GM18508 (cell line): ENCODE results near the gene SPRTN.

ENCODE experiments used
- ATAC-seq: cut with Tn5 transposase; IDR thresholded peaks from one replicate; pipeline ENCODE4 v1.9.1; 2021; ENCODE audit warnings: moderate number of reproducible peaks; ENCODE audit not compliant: insufficient read depth, unreplicated experiment

SPRTN gene

DNA sequence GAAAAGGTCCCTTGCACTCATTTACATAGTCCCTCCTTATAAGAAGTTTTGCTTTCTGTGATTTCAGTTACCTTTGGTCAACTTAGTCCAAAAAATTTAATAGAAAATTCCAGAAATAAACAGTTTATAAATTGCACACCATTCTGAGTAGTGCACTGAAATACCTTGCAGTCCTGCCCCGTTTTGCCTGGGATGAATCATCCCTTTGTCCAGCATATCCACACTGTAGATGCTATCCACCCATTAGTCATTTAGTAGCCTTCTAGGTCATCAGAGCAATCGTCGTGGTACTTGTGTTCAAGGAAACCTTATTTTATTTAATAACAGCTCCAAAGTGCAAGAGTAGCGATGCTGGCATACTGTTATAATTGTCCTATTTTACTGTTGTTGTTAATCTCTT, 38.0 kb downstream of the SPRTN start:
- no peak for ATAC-seq

DNA sequence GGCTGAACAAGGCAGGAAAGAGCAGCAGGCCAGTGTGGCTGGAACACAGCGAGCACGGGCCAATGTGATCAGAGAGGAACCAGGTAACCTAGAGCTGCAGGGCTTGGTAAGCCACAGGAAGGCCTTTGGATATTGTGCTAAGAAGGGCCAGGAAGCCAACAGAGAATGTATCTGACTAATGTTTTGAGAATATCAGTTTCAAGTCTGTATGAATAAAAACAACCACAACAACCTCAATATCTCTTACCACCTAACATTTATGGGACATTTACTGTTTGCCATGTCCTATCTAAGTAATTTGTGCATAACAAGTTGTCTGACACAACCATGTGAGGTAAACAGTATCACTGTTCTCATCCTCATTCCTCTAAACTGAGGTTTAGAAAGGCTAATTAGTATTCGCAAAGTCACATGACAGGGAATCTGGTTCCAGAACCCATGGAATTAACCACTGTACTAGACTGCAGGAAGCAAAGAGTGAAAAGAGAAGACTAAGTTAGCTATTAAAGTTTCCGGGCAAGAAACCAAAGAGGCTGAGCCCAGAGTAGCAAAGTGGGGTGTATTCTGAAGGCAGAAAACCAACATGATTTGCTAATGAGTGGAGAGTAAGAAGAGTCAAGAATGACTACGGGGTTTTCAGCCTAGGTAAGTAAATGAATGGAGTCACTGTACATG, 38.9 kb downstream of the SPRTN start:
- ATAC-seq: no peak

DNA sequence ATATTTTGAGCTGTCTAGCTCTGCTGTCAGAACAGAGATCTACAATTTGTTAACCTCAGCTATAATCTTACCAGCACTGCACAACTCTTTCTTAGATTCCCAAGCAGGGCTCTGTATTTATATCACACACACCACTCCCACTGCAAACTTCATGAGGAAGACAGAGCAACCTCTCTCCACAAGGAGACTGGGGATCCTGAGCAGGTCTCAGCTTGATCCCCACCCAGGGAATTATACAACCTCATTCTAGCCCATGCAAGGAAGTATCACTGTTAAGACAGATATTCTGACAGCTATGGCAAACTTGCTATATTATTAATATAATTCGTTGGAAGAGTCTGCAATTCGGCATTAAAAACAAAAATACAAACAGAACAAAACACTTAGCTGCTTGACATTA, 43.6 kb downstream of the SPRTN start:
- no peak for ATAC-seq

DNA sequence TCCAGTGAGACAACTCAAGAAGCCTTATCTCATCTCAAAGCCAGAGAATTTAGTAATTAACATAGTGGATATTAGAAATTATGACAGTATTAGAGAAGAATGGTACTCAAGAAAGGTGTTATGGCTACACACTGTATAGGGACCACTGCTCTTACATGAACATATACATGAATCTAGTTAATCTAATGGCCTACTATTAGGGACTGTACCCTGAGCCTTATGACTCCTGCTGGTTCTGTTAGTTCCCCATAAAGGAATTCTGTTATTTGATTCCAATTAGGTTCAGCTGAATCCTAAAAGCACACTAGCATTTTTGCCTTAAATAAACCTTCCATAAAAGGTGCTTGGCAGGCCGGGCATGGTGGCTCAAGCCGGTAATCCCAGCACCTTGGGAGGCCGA, 44.3 kb downstream of the SPRTN start:
- ATAC-seq: no peak

DNA sequence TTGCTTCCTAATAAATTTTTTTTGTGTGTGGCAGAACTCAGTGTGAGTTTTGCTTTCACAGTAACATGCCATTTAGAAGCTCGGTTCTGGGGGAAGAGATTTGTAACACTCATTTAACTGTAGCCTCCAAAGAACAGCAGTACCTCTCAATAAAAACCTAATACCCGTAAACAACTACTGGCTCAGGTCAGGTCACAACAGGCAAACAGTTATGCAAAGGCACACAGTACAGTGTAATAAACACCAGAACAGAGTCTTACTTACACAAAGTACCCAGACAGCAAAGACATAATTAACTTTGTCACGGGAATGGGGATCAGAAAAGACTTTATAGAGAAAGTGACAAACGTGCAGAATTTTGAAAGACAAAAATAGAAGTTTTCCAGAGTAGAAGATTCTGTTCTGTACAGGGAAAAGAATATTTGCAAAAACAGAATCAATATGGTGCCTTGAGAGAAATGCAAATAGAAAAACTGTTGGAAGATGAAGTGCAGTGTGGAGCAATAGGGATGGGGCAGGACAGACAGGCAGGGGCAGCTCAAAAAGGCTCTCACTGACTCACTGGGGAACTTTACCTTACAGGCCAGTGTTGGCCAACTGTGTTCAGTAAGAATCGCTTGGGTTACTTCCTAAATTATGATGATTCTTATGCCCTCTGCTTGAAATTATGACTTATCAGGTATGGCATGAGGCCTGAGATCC, 45.2 kb downstream of the SPRTN start:
- no peak for ATAC-seq

DNA sequence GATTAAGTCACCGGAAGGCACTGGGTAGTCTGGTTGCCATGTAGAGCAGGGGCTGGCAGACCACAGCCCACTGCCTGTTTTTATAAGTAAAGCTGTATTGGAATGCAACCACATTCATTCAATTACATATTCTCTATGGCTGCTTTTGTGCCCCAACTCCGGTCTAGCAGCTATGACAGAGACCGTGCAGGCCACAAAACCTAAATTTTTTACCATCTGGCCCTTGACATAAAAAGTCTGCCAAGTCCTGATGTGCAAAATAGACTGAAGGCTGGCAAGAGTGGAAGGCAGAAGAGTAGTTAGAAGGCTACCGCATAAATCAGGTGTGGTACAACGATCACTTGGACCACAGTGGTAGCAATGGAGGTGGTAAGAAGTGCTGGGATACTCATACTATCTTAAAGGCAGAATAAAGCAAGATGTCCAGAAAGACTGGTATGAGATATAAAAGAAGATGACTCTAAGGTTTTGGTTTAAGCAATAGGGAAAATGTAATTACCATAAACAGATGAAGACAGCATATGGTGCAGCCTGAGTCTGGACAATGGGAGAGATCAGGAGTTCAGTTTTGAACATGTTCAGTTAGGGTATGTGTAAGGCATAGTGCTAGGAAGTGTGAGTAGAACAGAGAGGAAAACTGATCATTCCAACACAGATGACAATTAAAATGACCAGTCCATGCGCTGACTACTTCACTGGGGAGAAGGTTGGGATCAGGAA, 46.8 kb downstream of the SPRTN start:
- ATAC-seq: no peak

DNA sequence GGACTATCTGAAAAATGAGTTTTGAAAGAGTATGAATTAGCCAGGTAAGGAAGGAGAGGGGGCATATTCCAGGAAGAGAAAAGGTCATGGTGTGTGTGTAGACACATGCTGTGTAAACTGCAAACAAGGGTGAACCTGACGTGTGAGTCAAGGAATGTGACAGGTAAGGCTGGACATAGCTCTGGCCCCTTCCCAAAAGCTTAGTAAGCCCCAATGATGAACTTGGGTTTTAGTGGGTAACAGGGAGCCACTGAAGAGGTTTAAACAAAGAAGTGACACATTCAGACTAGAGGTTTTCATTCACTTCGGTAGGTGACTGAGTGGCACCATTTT, 47.3 kb downstream of the SPRTN start:
- ATAC-seq: no peak

DNA sequence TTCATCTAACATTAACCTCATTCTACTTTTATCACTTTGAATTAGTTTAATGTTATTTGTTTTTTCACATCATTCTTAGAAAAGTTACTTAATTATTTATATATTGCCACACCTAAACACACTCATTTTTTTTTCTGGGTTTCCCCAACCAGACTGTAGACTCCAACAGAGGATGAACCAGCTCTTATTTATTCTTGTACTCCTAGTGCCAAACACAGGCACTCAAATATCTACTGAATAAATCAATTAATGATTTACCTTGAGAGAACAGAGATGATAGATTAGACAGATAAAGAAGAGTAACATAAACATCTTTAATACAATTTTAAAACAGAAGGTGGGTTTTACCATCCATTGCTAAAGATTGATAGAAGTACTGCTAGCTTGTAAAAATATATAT, 48.4 kb downstream of the SPRTN start:
- no peak for ATAC-seq

DNA sequence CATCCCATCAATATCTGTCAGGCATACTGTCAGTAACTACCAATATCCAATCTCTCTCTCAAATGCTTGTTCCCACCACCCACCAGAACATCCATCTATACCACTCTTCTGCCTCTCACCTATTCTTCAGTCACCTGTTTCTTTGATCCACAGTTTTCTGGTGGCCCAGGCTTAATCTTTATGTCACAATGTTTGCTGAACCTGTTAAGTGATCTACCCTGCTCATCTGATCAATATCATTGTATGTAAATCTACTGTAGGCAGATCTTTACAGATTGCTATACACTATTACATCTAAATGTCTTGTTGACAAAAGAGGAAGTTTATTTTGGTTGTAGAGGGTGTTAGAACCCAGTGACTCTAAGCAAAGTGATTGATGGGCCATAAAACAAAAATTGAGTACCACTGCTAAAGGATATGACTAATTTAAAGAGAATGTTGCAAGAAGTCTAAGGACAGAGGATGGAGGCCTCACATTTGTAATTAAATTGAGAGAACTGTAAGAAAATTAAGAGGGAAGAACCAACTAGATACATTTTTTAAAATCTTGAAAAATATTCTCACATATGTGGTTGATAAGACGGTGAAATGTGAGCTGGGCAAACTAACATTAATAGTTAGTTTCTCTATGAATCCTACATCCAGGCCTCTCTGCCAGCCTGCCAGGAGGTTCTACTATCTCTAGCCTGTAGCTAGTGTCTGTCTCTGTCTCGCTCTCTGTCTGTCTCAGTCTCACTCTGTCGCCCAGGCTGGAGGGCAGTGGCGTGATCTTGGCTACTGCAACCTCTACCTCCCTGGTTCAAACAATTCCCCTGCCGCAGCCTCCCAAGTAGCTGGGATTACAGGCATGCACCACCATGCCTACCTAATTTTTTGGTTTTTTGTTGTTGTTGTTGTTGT, 49.9 kb downstream of the SPRTN start:
- ATAC-seq: no peak

DNA sequence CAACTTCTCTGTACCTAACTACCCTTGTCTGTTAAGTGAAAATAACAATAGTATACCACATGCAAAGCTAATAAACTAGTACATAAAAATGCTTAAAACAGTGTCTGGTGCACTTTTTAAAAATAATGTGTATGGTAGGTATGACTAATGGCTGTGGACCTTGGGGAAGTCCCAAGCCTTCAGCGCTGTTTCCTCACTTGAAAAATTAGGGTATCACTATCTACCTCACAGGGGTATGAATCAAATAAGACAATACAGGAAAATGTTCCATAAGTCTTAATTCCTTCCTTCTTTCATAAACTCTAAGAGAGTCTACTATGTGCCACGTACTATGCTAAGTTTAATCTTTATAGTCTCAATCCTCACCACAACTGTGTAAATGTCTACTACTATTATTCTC, 52.0 kb downstream of the SPRTN start:
- ATAC-seq: no peak

DNA sequence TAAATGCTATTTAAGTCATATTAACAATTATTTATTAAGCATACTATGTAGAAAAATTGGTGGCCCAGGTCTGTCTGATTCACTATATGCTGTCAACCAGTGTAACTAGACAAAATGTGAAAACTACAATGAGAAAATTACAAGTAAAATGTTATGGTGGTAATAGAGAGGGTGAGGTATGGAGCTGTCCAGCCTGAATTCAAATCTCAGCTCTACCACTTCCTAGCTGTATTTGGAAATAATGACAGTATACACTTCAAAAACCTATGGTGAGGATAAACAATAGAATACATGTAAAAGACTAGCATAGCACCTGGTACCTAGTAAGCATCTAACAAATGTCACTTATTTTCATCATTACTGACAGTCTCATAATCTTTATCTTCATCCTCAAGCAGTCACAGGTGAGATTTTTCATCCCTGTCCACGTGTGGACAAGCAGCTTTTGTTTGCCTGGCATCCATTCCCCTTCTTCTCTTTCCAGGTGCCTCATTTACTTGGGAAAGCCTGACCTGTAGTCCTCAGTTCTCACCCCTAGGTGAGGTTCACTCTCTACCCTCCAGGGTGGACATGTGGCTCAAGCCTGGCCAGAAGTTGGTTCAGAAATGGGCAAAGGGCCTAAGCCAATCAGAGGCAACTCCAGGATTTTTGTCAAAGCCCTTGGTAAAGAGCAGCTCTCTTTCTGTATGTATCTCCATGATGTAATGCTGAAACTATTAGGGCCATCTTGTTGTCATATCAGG, 54.5 kb downstream of the SPRTN start:
- no peak for ATAC-seq

DNA sequence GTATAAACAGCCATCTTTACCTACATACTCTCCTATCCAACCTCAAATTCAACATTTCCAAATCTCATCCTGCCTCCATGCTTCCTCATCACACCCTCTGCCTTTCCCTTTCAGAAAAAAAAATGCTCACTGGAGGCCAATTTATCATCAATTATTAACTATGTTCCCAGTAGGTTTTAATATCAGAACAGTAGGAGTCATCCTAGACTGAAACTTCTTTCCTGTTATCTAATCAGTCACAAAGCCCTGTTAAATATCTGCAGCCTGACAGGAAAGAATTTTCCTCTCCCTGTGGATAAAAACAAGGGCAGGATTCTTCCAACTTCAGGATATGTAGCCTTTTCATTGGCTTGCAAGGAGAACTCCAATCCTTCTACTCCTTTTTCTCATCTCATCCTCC, 55.6 kb downstream of the SPRTN start:
- no peak for ATAC-seq

DNA sequence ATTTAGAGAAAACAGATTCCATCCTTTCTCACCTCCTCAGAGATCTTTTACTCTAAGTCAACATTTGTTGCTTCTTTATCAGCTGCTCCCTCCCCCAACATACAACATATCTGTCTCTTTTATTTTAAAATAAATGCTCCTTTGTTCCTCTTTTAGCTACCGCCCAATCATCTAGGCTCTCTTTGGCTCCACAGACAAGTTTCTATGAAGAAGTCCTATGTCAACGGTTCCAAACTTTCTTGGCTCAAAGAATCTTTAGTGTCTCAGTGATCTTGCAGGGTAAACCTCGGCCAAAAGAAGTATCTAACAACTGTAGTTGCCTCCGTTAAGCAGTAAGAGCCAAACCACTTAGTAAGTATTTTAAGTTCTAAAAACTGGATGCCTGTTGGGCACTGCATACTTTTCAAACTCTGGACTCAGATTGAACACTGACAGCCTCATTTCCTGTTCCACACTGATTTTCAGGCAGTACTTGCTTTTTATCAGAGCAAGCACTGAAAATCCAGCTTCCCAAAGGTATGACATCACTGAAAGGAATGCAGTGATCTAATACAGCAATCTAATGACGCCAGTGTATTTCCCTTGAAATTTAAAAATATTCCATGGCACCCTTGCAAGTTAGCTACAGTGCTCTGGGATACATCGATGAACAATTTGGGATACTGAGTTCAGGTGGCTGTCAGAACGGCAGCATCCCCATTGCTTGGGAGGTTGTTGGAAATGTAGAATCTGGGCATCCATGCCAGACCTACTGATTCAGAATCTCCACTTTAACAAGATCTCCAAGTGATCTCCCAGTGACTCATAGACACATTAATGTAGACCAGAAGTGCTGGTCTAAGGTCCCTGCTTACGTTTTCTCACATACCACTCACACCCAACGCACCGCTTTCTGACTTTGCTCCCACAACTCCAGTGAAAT, 57.2 kb downstream of the SPRTN start:
- ATAC-seq: no peak

DNA sequence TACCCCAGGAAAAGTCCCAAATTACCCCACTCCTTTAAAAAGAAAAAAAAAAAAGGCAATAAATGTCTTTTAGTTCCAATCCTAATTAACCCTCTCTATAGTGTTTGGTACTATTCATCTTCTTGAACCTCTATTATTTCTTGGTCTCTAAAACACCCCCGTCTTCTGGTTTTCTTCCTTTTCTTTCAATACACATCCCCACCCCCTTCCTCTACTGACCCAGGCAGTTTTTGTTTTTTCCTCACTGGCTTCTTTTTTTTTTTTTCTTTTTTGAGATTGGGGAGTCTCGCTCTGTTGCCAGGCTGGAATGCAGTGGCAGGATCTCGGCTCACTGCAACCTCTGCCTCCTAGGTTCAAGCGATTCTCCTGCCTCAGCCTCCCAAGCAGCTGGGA, 57.9 kb downstream of the SPRTN start:
- no peak for ATAC-seq

DNA sequence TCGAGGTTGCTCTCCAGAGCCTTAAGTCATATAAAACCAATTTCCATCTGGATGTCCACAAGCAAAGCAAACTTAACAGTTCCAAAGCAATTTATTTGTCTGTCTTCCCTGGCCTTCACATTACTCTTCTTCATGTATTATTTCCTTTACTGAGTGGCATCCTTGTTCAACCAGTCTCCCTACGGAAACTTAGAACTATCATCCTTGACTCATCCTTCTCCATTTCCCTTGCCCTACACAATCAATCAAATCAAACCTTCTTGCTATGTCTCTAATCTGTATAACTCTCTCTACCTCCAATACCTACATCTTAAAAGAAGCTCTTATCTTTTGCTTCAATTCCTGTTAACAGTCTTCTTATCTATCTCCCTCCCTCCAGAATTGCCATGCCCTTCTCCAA, 58.5 kb downstream of the SPRTN start:
- no peak for ATAC-seq

DNA sequence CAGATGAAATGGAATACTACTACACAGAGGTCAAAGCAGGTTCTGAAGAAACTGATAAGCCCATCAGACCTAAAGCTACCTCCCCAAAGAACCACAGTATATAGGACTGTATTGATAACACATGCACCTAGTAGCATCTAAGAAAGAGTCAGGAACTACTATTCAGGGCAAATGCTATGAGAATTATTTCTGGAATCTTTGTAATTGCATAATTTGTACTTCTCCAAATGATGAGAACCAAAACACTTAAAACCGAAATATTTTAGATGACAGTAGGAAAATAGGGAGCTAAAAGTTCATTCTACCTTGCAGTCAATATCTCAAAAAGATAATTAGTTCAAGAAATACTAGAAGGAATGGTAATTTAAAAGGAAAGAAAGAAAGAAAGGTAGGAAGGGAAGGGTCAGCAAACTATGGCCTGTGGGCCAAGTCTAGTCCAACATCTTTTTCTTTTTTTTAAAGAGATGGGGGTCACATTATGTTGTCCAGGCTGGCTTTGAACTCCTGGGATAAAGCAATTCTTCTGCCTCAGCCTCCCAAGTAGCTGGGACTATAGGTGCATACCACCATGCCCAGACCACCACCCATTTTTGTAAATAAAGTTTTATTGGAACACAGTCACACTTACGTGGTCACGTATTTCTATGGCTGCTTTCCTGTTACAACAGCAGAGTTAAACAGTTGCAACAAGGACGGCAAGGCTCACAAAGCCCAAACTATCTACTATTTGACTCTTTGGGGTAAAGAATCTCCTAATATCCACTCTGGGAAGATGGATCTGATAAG, 60.0 kb downstream of the SPRTN start:
- no peak for ATAC-seq

DNA sequence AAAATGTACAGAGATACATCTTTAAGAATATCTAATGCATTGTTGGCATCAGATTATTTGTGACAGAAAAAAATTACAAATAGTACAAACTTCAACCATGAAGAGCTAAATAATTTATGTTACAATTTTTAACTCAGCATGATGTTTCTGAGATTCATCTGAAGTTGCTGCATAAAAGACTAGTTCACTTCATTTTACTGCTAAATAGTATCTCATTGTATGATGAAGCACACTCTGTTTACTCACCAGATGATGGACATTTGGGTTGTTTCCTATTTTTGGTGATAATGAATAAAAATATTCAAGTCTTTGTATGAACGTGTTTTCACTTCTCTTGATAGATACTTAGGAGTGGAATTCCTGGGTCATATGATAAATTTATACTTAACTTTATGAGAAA, 63.4 kb downstream of the SPRTN start:
- no peak for ATAC-seq

DNA sequence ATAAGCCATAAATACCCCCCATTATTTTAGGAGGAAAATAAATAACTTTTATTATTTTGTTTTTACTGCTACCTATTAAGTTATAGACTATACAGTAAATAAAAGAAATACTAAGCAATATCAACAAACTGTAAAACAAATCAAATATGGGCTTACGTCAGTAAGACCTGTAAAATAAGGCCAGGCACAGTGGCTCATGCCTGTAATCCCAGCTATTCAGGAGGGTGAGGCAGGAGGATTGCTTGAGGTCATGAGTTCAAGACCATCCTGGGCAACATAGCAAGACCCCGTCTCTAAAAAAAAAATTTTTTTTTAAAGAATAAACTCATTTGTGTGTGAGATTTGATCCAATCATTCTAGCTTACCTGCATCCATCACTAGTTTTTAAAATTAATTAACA, 66.2 kb downstream of the SPRTN start:
- ATAC-seq: no peak
